Lower lobe of right lung (tissue), 2 donors: Measurements from ENCODE around the gene TBP. TPM values are rescaled to one million over a fixed set of nuclear protein-coding genes. Genes with fewer than 3 reads are reported as not detected.
A peak's percentile ranks its signal among the peaks of the same experiment; 100 is the strongest.

Experiments used
- ATAC-seq, 2 donors: fragments of 200-7000 bp; cut with Tn5 transposase; one replicate each; pipeline ENCODE4 v1.9.1; 2020 to 2022; ENCODE audit warnings: mild to moderate bottlenecking in 2 of 2, moderate library complexity in 2 of 2
- DNase-seq: peaks from one replicate; pipeline ENCODE4 v3.0.0-alpha.2; 2020
- H3K27ac ChIP-seq: fragments of 200-600 bp; one replicate; pipeline ENCODE4 v1.8.0; 2022
- H3K27me3 ChIP-seq: fragments of 200-600 bp; one replicate; pipeline ENCODE4 v1.8.0; 2022; ENCODE audit warnings: low read depth
- H3K36me3 ChIP-seq: fragments of 200-600 bp; one replicate; pipeline ENCODE4 v1.8.0; 2022; ENCODE audit warnings: mild to moderate bottlenecking
- H3K4me1 ChIP-seq: fragments of 200-600 bp; one replicate; pipeline ENCODE4 v1.8.0; 2022
- H3K4me3 ChIP-seq: fragments of 200-600 bp; one replicate; pipeline ENCODE4 v1.8.0; 2022; ENCODE audit warnings: mild to moderate bottlenecking
- H3K9me3 ChIP-seq: fragments of 200-600 bp; one replicate; pipeline ENCODE4 v1.8.0; 2022
- intact Hi-C: fragments of 100-400 bp; cut with DNase I; formaldehyde crosslinking; loops from one replicate; pipeline ENCODE4 v1.11.0; 2022
- total RNA-seq: library from RNA; stranded (reverse); fragmentation: NEBNext Ultra II Directional; extraction: Animal tissue kit (Norgen Biotek cat#: 25700); gene quantifications from one replicate; pipeline ENCODE4 v1.2.1, GENCODE V29; 2021
- TF ChIP-seq, protein P1 (sequence below): fragments of 200-600 bp; IDR thresholded peaks from one replicate; pipeline ENCODE4 v1.8.0; 2022; ENCODE audit warnings: antibody characterized with exemption, mild to moderate bottlenecking
- donor health status: DM: no; HTN: yes; CAD: no; lungs with severe emphysema.

Gene TBP
- total RNA-seq, 1 donor from 2014 or later: 12.7 TPM

DNA sequence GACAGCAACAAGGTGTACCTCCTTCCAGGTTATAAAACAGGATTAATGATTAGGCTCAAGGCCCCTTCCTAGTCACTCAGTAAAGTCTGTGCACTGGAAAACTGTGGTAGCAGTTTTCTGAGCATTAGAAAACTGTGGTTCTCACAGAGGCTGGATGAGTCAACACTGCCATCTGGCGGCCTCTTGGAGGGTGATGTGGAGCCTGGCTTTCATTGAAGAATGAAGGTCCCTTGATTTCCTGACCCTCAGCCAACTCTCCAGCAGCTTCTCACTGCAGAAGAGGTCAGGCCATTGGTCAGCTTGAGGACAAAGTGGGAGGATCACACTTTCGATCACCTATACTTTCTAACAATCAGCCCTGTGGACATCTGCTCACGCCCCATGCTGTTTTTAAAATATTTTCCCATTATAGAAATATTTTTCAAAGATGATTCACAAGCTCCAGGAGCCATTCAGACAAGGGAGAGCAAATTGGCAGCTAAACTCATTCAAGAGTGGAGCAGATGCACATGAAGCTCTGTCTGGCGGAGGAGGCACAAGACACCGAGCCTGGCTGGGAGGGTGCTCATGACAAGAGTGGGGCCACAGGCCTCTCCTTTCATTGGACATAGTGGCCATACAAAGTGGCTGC, 24.2 kb upstream of the TBP start:
- DNase-seq: peak; percentile 68
- intact Hi-C loops: no loop called here
- no peaks in the 10 kb centered on the region for H3K4me1 ChIP-seq
- H3K36me3 ChIP-seq: peaks cover 41% of the 10 kb centered on the region
- no peaks in the 10 kb centered on the region for H3K27me3 ChIP-seq
- peak; percentile 82 to 87 for ATAC-seq
- no peak overlapping the region for H3K4me3 ChIP-seq
- TF ChIP-seq, protein P1, sequence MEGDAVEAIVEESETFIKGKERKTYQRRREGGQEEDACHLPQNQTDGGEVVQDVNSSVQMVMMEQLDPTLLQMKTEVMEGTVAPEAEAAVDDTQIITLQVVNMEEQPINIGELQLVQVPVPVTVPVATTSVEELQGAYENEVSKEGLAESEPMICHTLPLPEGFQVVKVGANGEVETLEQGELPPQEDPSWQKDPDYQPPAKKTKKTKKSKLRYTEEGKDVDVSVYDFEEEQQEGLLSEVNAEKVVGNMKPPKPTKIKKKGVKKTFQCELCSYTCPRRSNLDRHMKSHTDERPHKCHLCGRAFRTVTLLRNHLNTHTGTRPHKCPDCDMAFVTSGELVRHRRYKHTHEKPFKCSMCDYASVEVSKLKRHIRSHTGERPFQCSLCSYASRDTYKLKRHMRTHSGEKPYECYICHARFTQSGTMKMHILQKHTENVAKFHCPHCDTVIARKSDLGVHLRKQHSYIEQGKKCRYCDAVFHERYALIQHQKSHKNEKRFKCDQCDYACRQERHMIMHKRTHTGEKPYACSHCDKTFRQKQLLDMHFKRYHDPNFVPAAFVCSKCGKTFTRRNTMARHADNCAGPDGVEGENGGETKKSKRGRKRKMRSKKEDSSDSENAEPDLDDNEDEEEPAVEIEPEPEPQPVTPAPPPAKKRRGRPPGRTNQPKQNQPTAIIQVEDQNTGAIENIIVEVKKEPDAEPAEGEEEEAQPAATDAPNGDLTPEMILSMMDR: peak; percentile 87
- no peaks in the 10 kb centered on the region for H3K9me3 ChIP-seq
- H3K27ac ChIP-seq: no peak overlapping the region

DNA sequence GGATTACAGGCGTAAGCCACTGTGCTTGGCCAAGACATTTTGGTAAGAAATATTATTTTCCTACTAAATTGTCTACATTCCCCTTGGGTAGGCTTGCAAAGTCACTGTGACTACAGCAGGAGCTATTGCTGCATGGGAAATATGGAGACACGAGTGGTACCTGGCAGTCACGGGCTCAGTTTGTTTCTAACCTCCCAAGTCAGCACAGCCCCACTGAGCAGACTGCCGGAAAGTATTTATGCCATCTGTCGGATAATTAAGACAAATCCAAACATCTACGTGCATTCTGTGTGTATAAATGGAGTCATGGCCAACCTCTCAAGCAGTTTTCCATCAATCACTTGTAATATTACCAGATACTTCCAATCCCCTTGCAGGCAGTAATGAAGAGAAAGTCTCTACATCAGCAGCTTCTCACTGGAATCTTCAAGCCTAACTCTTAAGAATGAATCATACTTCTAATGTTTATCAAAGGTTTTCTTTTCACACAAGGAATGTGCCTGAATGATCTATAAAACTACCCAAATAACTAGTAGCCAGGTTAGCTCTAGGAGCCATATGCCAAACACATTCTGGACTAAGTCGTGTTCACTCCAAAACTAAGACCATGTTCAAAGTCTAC, 21.2 kb upstream of the TBP start:
- H3K4me1 ChIP-seq: no peaks in the 10 kb centered on the region
- H3K36me3 ChIP-seq: peaks cover 71% of the 10 kb centered on the region
- intact Hi-C loops: no loop called here
- H3K27me3 ChIP-seq: no peaks in the 10 kb centered on the region
- H3K4me3 ChIP-seq: no peak overlapping the region
- no peak for ATAC-seq
- no peak for DNase-seq
- TF ChIP-seq, protein P1: no peak
- no peaks in the 10 kb centered on the region for H3K9me3 ChIP-seq
- no peak overlapping the region for H3K27ac ChIP-seq

DNA sequence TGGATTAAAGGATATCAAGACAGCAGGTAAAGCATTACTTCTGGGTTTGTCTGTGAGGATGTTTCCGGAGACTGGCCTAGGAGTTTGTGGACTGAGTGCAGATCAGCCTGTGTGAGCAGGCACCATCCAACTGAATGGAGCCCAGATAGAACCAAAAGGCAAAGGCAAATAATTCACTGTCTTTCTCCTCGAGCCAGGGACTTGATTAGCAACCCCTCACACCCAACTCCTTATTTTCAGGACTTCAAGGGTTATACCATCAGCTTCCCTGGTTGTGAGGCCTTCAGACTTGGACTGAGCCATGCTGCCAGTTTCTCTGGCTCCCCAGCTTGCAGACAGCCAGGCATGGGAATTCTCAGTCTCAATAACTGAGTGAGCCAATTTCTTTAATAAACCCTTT, 20.4 kb upstream of the TBP start:
- Histone ChIP-seq H3K36me3 (peaks cover 79% of the 10 kb centered on the region), H3K9me3 (no peaks in the 10 kb centered on the region), H3K27me3 (no peaks in the 10 kb centered on the region), H3K4me3 (no peak overlapping the region), H3K27ac (no peak overlapping the region), H3K4me1 (no peaks in the 10 kb centered on the region)
- DNase-seq: no peak
- intact Hi-C loops: no loop called here
- TF ChIP-seq, protein P1: no peak
- ATAC-seq: no peak

DNA sequence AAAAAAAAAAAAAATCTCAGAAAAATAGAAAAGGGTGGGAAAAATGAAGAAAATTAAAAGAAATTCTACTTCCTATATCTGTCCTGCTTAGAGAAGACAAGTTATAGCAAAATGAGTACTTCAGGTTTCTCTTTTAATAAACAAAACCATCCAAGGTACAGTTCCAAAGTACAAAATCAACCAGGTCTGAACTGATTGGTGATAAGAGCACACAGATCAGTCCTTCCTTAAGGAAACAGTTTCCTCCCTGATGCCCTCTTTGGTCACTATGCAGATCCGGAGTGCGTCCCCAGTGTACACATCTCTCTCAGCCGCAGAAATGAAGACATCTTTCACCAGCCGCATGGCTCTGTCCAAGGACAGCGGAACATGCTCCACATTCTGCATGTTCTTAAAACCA, 19.2 kb upstream of the TBP start:
- H3K27ac ChIP-seq: no peak overlapping the region
- DNase-seq (no peak), ATAC-seq (no peak)
- H3K4me1 ChIP-seq: no peaks in the 10 kb centered on the region
- intact Hi-C loops: no loop called here
- TF ChIP-seq, protein P1: no peak
- H3K36me3 ChIP-seq: peaks cover 91% of the 10 kb centered on the region
- no peak overlapping the region for H3K4me3 ChIP-seq
- H3K27me3 ChIP-seq: no peaks in the 10 kb centered on the region
- no peaks in the 10 kb centered on the region for H3K9me3 ChIP-seq

DNA sequence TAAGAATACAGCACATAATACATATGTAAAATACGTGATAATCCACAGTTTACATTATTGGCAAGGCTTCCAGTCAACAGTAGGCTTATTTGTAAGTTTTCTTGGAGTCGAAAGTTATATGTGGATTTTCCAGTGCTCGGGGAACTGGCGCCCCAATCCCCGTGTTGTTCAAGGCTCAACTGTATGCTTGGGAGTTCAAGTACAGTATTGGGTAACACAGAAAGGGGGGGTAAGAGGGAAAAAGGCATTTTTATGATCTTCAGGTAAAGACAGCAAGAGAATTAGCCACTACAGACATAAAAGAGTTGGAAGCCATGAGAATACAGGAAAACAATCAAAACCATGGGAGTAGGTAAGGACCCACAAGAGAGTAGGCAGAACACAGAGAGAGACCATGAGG, 17.5 kb upstream of the TBP start:
- Histone ChIP-seq H3K36me3 (peaks cover 100% of the 10 kb centered on the region), H3K4me1 (no peaks in the 10 kb centered on the region)
- intact Hi-C loops: no loop called here

More for the DNA sequence above, 17.5 kb upstream of the TBP start:
- Histone ChIP-seq H3K27me3 (no peaks in the 10 kb centered on the region), H3K4me3 (no peak overlapping the region), H3K27ac (no peak overlapping the region), H3K9me3 (no peaks in the 10 kb centered on the region)
- TF ChIP-seq, protein P1: no peak
- no peak for DNase-seq
- no peak for ATAC-seq
